Spinal cord (tissue), 10 donors: ENCODE data around the gene PRSS3. TPM values are rescaled to one million over a fixed set of nuclear protein-coding genes. Genes with fewer than 3 reads are reported as not detected.
"Not testable (repeated sequence)": the region's sequence is repeated elsewhere in the genome, so short reads cannot be mapped to it uniquely, and the experiment has no call there.

Experiments used
- DNase-seq, 6 donors: peaks; one replicate each; pipeline versions ENCODE4 v3.0.0 to v3.0.0-alpha.2; 2013 to 2015; ENCODE audit warnings: low spot score in 6 of 6, low read depth in 4 of 6
- H3K27ac ChIP-seq: one replicate; pipeline ENCODE4 v1.5.1; 2013; ENCODE audit warnings: low read depth, low read length, control low read depth
- H3K27me3 ChIP-seq: one replicate; pipeline ENCODE4 v1.6.1; 2013; ENCODE audit warnings: low read length; ENCODE audit not compliant: control insufficient read depth, insufficient read depth
- H3K36me3 ChIP-seq: one replicate; pipeline ENCODE4 v1.6.1; 2013; ENCODE audit warnings: low read length; ENCODE audit not compliant: control insufficient read depth, insufficient read depth
- H3K4me1 ChIP-seq: one replicate; pipeline ENCODE4 v1.6.1; 2013; ENCODE audit warnings: low read length; ENCODE audit not compliant: control insufficient read depth, insufficient read depth
- H3K4me3 ChIP-seq: one replicate; pipeline ENCODE4 v1.5.1; 2013; ENCODE audit warnings: low read depth, low read length, control low read depth
- H3K9me3 ChIP-seq: one replicate; pipeline ENCODE4 v1.6.1; 2013; ENCODE audit warnings: low read length; ENCODE audit not compliant: control insufficient read depth, insufficient read depth
- WGBS: methylation state at CpG from one replicate; pipeline ENCODE4 v1.1.5; 2013; ENCODE audit warnings: missing lambda C conversion rate; ENCODE audit not compliant: insufficient coverage; 5-methylcytosine and 5-hydroxymethylcytosine counted together
- polyA plus RNA-seq, 2 donors: library from polyadenylated mRNA; unstranded; fragments of 120-200 nt; gene quantifications; one replicate each; pipeline ENCODE4 v1.2.1, GENCODE V29; 2013; ENCODE audit not compliant: insufficient read length in 2 of 2
- total RNA-seq, 2 donors: library from RNA; depleted of rRNA in 1 of 2; stranded (reverse); fragments of 120-200 nt in 1 of 2; fragments of >200 nt in 1 of 2; gene quantifications; one replicate each; pipeline versions ENCODE4 v1.2.3 to v1.2.4, GENCODE V29; 2013 to 2014
- donor health status: healthy.

The PRSS3 gene
- total and polyA plus RNA-seq, 4 donors = 3.0 to 20.1 (median 14.1) TPM

- Histone ChIP-seq H3K9me3 (no peaks in the 10 kb centered on the region), H3K27me3 (no peaks in the 10 kb centered on the region), H3K27ac (no peak overlapping the region), H3K4me1 (no peaks in the 10 kb centered on the region), H3K36me3 (no peaks in the 10 kb centered on the region), H3K4me3 (no peak overlapping the region)
- DNase-seq = no peak
- WGBS = 94% methylated on average over 8 of the region's 8 CpGs
These were observed 2.5 kb downstream of the PRSS3 start for GRCh38 chr9:33797837-33798236.

DNA sequence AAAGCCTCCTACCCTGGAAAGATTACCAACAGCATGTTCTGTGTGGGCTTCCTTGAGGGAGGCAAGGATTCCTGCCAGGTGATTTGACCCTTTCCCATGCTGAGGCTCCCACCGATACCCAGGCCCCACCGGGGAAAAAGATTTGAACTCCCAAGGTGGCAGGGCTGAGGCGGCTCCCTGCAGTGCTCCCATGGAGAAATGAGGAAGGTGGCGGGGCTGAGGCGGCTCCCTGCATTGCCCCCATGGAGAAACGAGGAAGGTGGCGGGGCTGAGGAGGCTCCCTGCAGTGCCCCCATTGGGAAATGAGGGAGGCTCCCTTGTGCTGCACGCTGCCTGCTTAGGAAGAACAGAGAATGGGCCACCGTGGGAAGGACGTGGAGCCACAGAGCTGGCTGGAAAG, 3.2 kb downstream of the PRSS3 start:
- Histone ChIP-seq H3K4me1 (no peaks in the 10 kb centered on the region), H3K27ac (no peak overlapping the region), H3K9me3 (no peaks in the 10 kb centered on the region), H3K27me3 (no peaks in the 10 kb centered on the region), H3K4me3 (no peak overlapping the region), H3K36me3 (no peaks in the 10 kb centered on the region)
- no peak for DNase-seq
- 77% methylated on average over 7 of the region's 10 CpGs for WGBS

- DNase-seq = no peak
- WGBS = 82% methylated on average over 6 of the region's 9 CpGs
- no peaks in the 10 kb centered on the region for H3K9me3 ChIP-seq
- H3K27ac ChIP-seq = no peak overlapping the region
- no peak overlapping the region for H3K4me3 ChIP-seq
- H3K27me3 ChIP-seq = no peaks in the 10 kb centered on the region
- no peaks in the 10 kb centered on the region for H3K36me3 ChIP-seq
- H3K4me1 ChIP-seq = no peaks in the 10 kb centered on the region
These were observed 4.8 kb downstream of the PRSS3 start for GRCh38 chr9:33799928-33800704.

- H3K27ac ChIP-seq = no peak overlapping the region
- H3K4me3 ChIP-seq = no peak overlapping the region
- DNase-seq = no peak
- no peaks in the 10 kb centered on the region for H3K36me3 ChIP-seq
- no peaks in the 10 kb centered on the region for H3K9me3 ChIP-seq
- no peaks in the 10 kb centered on the region for H3K4me1 ChIP-seq
- WGBS = 90% methylated on average over 2 of the region's 2 CpGs
- H3K27me3 ChIP-seq = no peaks in the 10 kb centered on the region
These were observed 5.5 kb downstream of the PRSS3 start for GRCh38 chr9:33800886-33801285.

- not testable (repeated sequence) for H3K27ac ChIP-seq, H3K36me3 ChIP-seq, H3K4me1 ChIP-seq, H3K27me3 ChIP-seq, H3K9me3 ChIP-seq, H3K4me3 ChIP-seq, DNase-seq
- WGBS = no CpG with 5 or more reads among the region's 2 CpGs
These were observed 6.7 kb downstream of the PRSS3 start for GRCh38 chr9:33801943-33802500.

GRCh38 chr9:33804196-33804595, 8.8 kb downstream of the PRSS3 start:
- H3K9me3 ChIP-seq, H3K27ac ChIP-seq, H3K4me3 ChIP-seq, H3K36me3 ChIP-seq, DNase-seq, H3K27me3 ChIP-seq, H3K4me1 ChIP-seq: not testable (repeated sequence)
- 78% methylated on average over 3 of the region's 3 CpGs for WGBS

- not testable (repeated sequence) for DNase-seq, H3K36me3 ChIP-seq
- WGBS = no CpG with 5 or more reads among the region's 2 CpGs
These were observed 11.8 kb downstream of the PRSS3 start for GRCh38 chr9:33807156-33807555.

GRCh38 chr9:33808979-33809322, 13.6 kb downstream of the PRSS3 start:
- 67% methylated on average over 1 of the region's 1 CpG for WGBS
- not testable (repeated sequence) for H3K36me3 ChIP-seq, H3K4me3 ChIP-seq, H3K4me1 ChIP-seq, DNase-seq, H3K27ac ChIP-seq, H3K27me3 ChIP-seq, H3K9me3 ChIP-seq

More at GRCh38 chr9:33807156-33807555, 11.8 kb downstream of the PRSS3 start:
- H3K27ac ChIP-seq, H3K4me1 ChIP-seq, H3K4me3 ChIP-seq, H3K27me3 ChIP-seq, H3K9me3 ChIP-seq: not testable (repeated sequence)

- peaks cover 3% of the 10 kb centered on the region for H3K4me1 ChIP-seq
- no peak overlapping the region for H3K27ac ChIP-seq
- H3K4me3 ChIP-seq = no peak overlapping the region
- WGBS = 100% methylated on average over 1 of the region's 1 CpG
- no peaks in the 10 kb centered on the region for H3K9me3 ChIP-seq
- H3K36me3 ChIP-seq = no peaks in the 10 kb centered on the region
- no peaks in the 10 kb centered on the region for H3K27me3 ChIP-seq
- DNase-seq = no peak
These were observed 14.1 kb downstream of the PRSS3 start for GRCh38 chr9:33809506-33809905.
